Measurements from ENCODE around the gene CACNA2D4. TPM values are rescaled to one million over a fixed set of nuclear protein-coding genes. Genes with fewer than 3 reads are reported as not detected.

CACNA2D4 gene
- total RNA-seq, 1 experiment from 2014 or later: 1.7 TPM

DNA sequence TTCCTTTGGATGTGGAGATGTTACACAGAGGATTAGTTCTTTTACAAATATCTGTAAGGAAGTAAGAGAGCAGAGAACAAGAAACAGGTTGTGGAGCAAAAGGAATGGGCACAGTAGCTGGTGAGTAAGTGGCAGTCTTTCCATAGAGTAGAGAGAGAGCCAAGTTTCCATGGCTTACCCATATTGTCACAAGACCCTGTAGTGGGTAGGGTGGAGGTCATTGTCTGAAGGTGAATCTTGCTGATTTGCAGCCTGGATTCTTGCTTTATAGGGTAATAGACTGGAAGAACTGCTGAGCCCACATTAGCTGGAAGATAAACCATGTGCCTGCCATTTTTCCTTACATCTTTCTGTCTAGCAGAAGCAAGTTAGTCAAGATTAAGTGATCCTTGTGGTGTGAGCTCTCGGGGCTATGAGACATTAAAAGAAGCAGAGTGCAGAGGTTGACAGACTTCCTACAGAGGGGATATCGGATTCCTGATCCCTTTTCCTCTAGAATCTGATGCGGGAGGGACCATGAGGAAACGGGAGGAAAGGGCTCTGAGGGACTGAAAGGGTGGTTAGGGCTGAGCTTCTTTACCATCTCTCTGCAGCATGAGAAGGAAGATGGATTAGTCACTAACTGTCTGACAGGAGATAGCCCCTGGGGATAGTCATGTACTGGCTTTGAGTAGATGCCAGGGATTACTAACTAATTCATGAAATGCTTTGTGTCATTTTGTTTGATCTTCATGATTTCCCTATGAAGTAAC is 142.1 kb downstream of the CACNA2D4 start:
- DNase-seq (ENCODE audit: low read depth, low spot score): no peak
- no peak overlapping the region for H3K4me3 ChIP-seq (replicated peaks in 1 of 2; ENCODE audit: low read depth in 1 of 2, low read length in 2 of 2)

More for the DNA sequence above, 142.1 kb downstream of the CACNA2D4 start:
- H3K4me2 ChIP-seq (ENCODE audit: low read length): 0 out of 2 replicates have a peak overlapping the region, but pooled peaks have one; percentile 3
- no peaks in the 10 kb centered on the region for H4K20me1 ChIP-seq (ENCODE audit: insufficient read depth)
- CTCF ChIA-PET: interaction anchor here (1.2 kb wide), 1 partner anchor 123 kb away, joined by 3 read pairs; no protein-coding TSS in a partner anchor
- RAD21 ChIA-PET (ENCODE audit: low non-redundant PET in 1 of 2, low total read pairs in 2 of 2, uncharacterized antibody in 2 of 2, unreplicated experiment in 2 of 2): no interaction called here
- intact Hi-C loops (cut with micrococcal nuclease): no loop called here
- no TSS peak for BruUV-seq (replicated peaks)
- POLR2A ChIA-PET: interaction anchor here (2.1 kb wide), 1 partner anchor 115 kb away, joined by 5 read pairs; no protein-coding TSS in a partner anchor
- H2AFZ ChIP-seq (ENCODE audit: low read depth, low read length, poor library complexity, severe bottlenecking): no peak overlapping the region
- no peaks in the 10 kb centered on the region for H3K9me3 ChIP-seq (ENCODE audit: control insufficient read depth in 1 of 2, insufficient read depth in 1 of 2, low read depth in 1 of 2, low read length in 2 of 2)
- no peak overlapping the region for H3K9ac ChIP-seq (ENCODE audit: low read length)
- no peak; the same call in 1 of the 2 replicates for ATAC-seq
- H3K9me2 ChIP-seq (ENCODE audit: insufficient read depth): no peaks in the 10 kb centered on the region
- H3K27me3 ChIP-seq (ENCODE audit: insufficient read depth, low read length): no peaks in the 10 kb centered on the region
- H3K4me1 ChIP-seq (ENCODE audit: control insufficient read depth in 1 of 2, insufficient read depth in 2 of 2, low read length in 2 of 2): peaks cover 2 to 10% of the 10 kb centered on the region in 2 experiments; a peak in 2 of 4 replicates
- H3K27ac ChIP-seq (ENCODE audit: low read depth, low read length): no peak overlapping the region
- H3K79me2 ChIP-seq (ENCODE audit: insufficient read depth, low read length): peaks cover 44% of the 10 kb centered on the region
- H3K36me3 ChIP-seq (ENCODE audit: control insufficient read depth in 1 of 2, insufficient read depth in 2 of 2, low read length in 2 of 2): peaks cover 9 to 10% of the 10 kb centered on the region in 2 experiments; a peak in 3 of 4 replicates
- TF ChIP-seq, protein P1, sequence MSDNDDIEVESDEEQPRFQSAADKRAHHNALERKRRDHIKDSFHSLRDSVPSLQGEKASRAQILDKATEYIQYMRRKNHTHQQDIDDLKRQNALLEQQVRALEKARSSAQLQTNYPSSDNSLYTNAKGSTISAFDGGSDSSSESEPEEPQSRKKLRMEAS (IDR thresholded peaks at IDR 0.05): no peak
- TF ChIP-seq EZH2phosphoT487 (IDR thresholded peaks at IDR 0.05; ENCODE audit: borderline replicate concordance): no peak
- no peak for TF ChIP-seq POLR2AphosphoS5 (IDR thresholded peaks at IDR 0.05; ENCODE audit: low read depth, low read length)
- TF ChIP-seq, protein P2, sequence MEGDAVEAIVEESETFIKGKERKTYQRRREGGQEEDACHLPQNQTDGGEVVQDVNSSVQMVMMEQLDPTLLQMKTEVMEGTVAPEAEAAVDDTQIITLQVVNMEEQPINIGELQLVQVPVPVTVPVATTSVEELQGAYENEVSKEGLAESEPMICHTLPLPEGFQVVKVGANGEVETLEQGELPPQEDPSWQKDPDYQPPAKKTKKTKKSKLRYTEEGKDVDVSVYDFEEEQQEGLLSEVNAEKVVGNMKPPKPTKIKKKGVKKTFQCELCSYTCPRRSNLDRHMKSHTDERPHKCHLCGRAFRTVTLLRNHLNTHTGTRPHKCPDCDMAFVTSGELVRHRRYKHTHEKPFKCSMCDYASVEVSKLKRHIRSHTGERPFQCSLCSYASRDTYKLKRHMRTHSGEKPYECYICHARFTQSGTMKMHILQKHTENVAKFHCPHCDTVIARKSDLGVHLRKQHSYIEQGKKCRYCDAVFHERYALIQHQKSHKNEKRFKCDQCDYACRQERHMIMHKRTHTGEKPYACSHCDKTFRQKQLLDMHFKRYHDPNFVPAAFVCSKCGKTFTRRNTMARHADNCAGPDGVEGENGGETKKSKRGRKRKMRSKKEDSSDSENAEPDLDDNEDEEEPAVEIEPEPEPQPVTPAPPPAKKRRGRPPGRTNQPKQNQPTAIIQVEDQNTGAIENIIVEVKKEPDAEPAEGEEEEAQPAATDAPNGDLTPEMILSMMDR (IDR thresholded peaks at IDR 0.05 in 2 of 3, conservative IDR thresholded peaks at IDR 0.05 in 1 of 3; ENCODE audit: borderline replicate concordance in 1 of 3, insufficient read depth in 1 of 3, low read depth in 2 of 3, low read length in 2 of 3): no peak
- no peak for TF ChIP-seq CEBPB (IDR thresholded peaks at IDR 0.05; ENCODE audit: low read depth)
- no peak for TF ChIP-seq POLR2A (IDR thresholded peaks at IDR 0.05; ENCODE audit: borderline replicate concordance, extremely low read depth, insufficient read depth, insufficient read length)
- TF ChIP-seq EZH2 (IDR thresholded peaks at IDR 0.05): no peak
